WTC11 (cell line): ENCODE results near the gene CDK10.
"Not testable (repeated sequence)": the region's sequence is repeated elsewhere in the genome, so short reads cannot be mapped to it uniquely, and the experiment has no call there.

Experiments
- ATF2 ChIP-seq: sonication (generic); formaldehyde crosslinking; IDR thresholded peaks from 2 replicates; pipeline ENCODE4 v1.8.1; 2022; ENCODE audit warnings: low read depth, missing genetic modification reagents, borderline replicate concordance
- CTCF ChIP-seq: fragments of 200-600 bp; IDR thresholded peaks from 2 replicates; pipeline ENCODE4 v1.8.0; 2022; ENCODE audit warnings: antibody characterized with exemption
- ERG ChIP-seq: fragments of 250-450 bp; sonication (Bioruptor Pico); IDR thresholded peaks from 2 replicates; pipeline ENCODE4 v1.8.0; 2021; ENCODE audit warnings: mild to moderate bottlenecking
- GABPB1 ChIP-seq: sonication (generic); formaldehyde crosslinking; IDR thresholded peaks from 2 replicates; pipeline ENCODE4 v1.8.1; 2023; ENCODE audit warnings: mild to moderate bottlenecking, missing genetic modification reagents
- IRF1 ChIP-seq: sonication (generic); formaldehyde crosslinking; IDR thresholded peaks from 2 replicates; pipeline ENCODE4 v1.8.0; 2023; ENCODE audit warnings: missing genetic modification reagents
- MAX ChIP-seq: sonication (generic); formaldehyde crosslinking; IDR thresholded peaks from 2 replicates; pipeline ENCODE4 v1.8.0; 2022; ENCODE audit warnings: mild to moderate bottlenecking, missing genetic modification reagents
- NR1H2 ChIP-seq: sonication (generic); formaldehyde crosslinking; IDR thresholded peaks from 2 replicates; pipeline ENCODE4 v1.9.0; 2021; ENCODE audit warnings: mild to moderate bottlenecking, moderate library complexity, missing genetic modification reagents
- NR2C2 ChIP-seq: sonication (generic); formaldehyde crosslinking; IDR thresholded peaks from 2 replicates; pipeline ENCODE4 v1.8.0; 2022; ENCODE audit warnings: mild to moderate bottlenecking, missing genetic modification reagents
- SMAD3 ChIP-seq: sonication (generic); formaldehyde crosslinking; IDR thresholded peaks from 2 replicates; pipeline ENCODE4 v1.8.0; 2022; ENCODE audit warnings: missing genetic modification reagents, mild to moderate bottlenecking, borderline replicate concordance
- USF2 ChIP-seq: sonication (generic); formaldehyde crosslinking; IDR thresholded peaks from 2 replicates; pipeline ENCODE4 v1.8.1; 2023; ENCODE audit warnings: mild to moderate bottlenecking, missing genetic modification reagents, moderate library complexity
- ZMAT4 ChIP-seq: fragments of 250-450 bp; sonication (Bioruptor Pico); IDR thresholded peaks from 2 replicates; pipeline ENCODE4 v1.9.0; 2021; ENCODE audit warnings: mild to moderate bottlenecking
- ZNF416 ChIP-seq: fragments of 250-450 bp; sonication (Bioruptor Pico); IDR thresholded peaks from 2 replicates; pipeline ENCODE4 v1.9.0; 2021; ENCODE audit warnings: mild to moderate bottlenecking, inconsistent platforms

GRCh38 chr16:89699629-89700099, 13.2 kb downstream of the CDK10 start:
- not testable (repeated sequence) for TF ChIP-seq IRF1 (CRISPR knock-in tag); CTCF; GABPB1 (CRISPR knock-in tag); MAX (CRISPR knock-in tag); ERG (CRISPR knock-in tag); ZMAT4 (CRISPR knock-in tag); ATF2 (CRISPR knock-in tag); ZNF416 (CRISPR knock-in tag); USF2 (CRISPR knock-in tag); NR1H2 (CRISPR knock-in tag); SMAD3 (CRISPR knock-in tag); NR2C2 (CRISPR knock-in tag)
